Measurements from ENCODE around the gene ADAMTS2.

- no peak for TF ChIP-seq CTCF (IDR thresholded peaks at IDR 0.05; ENCODE audit: control extremely low read depth in 1 of 3, insufficient read depth in 1 of 3, low read depth in 1 of 3, low read length in 3 of 3)
- TF ChIP-seq MAFK (IDR thresholded peaks at IDR 0.05; ENCODE audit: low read depth, low read length), result no peak
- TF ChIP-seq CHD1 (IDR thresholded peaks at IDR 0.05; ENCODE audit: low read depth, low read length), result no peak
Observed at GRCh38 chr5:179160584-179160983, 184.7 kb downstream of the ADAMTS2 start.
